Jurkat, Clone E6-1 (cell line): ENCODE data around the gene ERN1. TPM values are rescaled to one million over a fixed set of nuclear protein-coding genes. Genes with fewer than 3 reads are reported as not detected.
A peak's percentile ranks its signal among the peaks of the same experiment; 100 is the strongest.
"Not testable (repeated sequence)": the region's sequence is repeated elsewhere in the genome, so short reads cannot be mapped to it uniquely, and the experiment has no call there.

ENCODE experiments used
- DNase-seq: peaks from one replicate; pipeline ENCODE4 v3.0.0-alpha.2; 2011; ENCODE audit warnings: low read depth, low spot score
- H3K4me3 ChIP-seq: 2 replicates; pipeline ENCODE4 v1.5.1; 2011; ENCODE audit warnings: mild to moderate bottlenecking, low read length, control low read depth, moderate library complexity
- polyA plus RNA-seq: library from polyadenylated mRNA; unstranded; fragments of >200 nt; gene quantifications from one replicate; pipeline ENCODE4 v1.2.1, GENCODE V29; 2012; ENCODE audit warnings: missing spikeins; ENCODE audit not compliant: insufficient read length, insufficient read depth

ERN1 gene
- 3.3 TPM for polyA plus RNA-seq

DNA sequence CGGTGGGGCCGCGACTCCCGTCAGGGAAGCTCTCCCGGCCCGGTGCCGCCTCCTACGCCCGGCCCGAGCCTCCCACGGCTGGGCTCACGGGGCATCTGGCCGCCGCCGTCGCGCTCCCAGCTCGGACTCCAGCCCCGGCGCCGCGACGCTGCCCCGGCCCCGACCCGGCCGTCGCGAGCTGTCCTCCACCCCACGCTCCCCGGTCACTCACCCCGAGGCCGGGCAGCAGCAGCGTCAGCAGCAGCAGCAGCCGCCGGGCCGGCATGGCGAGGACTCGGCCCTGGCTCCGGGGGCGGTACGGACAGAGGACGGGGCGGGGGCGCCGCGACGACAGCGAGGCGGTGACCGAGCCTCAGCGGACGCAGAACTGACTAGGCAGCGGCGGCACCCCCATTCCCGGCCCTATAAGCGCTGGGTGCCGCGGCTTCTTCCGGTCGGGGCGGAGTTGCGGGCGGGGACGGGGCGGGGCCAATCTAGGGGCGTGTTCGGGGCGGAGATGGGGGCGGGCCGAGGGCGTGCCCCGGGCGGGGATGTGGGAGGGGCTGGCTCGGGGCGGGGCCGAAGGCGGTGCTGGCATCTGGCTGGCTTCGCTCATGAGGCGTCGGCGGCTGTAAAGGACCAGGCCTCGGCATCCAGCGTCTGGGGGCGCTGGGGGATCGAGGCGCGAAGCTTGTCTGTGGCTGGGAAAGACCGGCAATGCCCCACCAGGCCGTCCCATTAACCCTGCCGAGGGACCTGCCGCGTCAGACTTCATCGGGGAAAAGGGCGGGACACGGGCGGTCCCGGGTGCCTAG is at the start of gene ERN1:
ERN1 (minus strand) TSS at position 380 of the 794 bp plus-strand sequence; CDS start at position 265, 115 bp downstream.
- peak within 1 kb of the TSS; percentile 58 for H3K4me3 ChIP-seq
- peak; percentile 72 for DNase-seq

DNA sequence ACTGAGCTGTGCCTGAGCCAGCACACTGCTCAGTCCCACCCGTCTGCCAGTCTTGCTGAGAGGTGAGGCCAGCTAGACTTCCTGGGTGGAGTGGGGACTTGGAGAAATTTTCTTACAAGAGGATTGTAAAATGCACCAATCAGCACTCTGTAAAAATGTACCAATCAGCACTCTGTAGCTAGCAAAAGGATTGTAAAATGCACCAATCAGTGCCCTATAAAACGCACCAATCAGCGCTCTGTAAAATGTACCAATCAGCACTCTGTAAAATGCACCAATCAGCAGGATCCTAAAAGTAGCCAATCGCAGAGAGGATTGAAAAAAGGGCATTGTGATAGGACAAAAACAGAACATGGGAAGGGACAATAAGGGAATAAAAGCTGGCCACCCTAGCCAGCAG is 49.1 kb upstream of the ERN1 start:
- DNase-seq, H3K4me3 ChIP-seq: not testable (repeated sequence)

DNA sequence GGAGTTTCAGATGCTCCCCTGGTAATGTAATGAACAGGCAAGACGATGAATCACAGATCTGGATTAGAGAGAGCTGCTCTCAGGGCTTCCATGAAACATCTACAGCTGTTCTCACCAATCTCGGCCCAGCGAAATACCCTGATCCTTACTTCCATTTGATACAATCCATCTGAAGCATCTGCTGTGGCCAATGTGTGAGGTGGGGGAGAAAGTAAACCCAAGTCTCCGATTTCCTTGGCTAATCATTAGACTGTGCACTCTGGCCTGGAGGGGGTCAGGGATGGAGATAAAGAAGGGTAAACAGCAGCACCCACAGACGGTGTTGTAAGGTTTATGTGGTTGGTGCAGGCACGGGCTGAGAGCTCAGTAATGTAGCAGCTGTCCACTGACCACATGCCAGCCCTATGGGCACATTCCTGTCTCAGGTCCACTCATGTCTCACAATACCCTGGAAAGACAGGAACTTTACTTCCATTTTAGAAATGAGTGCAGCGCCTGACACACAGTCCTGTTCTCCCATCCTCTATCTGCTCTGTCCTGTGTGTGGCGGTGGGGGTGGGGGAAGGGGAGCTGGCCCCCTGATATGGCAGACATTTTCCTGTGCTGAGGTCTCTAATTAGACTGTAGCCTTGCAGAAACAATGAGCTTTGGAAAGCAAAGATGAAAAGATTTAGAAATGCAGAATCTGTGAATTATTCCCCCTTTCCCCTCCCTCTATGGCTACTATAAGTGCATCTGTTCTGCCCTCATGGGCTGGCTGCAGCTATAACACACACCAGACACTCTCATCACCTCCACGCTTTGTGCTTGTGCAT is 48.3 kb upstream of the ERN1 start:
- DNase-seq = no peak
- no peak overlapping the region for H3K4me3 ChIP-seq

DNA sequence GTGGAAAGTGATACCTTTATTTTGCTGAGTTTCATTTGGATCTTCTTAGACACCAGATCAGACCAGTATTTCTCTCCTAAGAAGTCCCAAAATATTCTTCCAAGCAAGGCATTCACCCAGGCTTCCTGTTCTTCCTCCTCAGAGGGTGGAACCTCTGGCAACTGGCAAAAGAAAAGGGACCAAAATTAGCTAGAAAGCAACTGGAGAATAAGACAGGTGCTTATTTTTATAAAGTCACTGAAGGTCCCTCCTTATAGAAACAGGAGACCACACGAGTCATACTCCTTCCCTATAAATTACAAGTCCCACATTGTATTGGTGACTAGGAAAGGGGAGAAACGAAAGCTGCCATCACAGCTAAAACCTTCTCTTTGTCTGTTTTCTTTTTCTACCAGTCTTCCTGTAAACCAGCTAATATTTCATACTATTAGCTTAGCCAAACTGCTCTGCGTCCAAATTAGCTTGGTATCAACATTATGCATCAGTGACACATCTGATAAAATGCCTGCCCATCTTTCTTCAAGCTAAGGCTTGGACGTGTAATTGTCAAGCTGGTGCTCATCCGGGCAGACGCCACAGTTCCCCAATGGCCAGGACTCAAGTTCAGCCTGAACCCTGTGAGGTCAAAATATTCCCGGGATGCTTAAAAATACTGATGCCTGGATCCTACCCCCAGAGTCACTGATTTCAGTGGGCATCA is 47.5 kb upstream of the ERN1 start:
- H3K4me3 ChIP-seq = no peak overlapping the region
- DNase-seq = no peak

DNA sequence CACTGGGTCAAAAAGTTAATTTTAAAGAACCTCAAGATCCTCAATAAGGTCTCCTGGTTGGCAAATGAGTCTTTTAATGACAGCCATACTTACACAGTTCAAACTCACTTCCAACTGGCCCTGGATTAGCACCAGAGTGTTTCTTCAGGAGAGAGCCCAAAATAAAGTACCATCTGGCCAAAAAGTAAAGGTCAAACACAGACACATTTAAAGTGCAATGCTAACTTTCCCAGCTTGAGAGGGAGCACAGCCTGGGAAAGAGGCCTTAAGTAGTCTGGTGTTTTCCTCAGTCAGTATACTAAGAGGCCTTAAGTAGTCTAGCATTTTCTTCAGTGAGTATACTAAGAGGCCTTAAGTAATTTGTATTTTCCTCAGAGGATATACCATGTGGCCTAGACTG is 46.6 kb upstream of the ERN1 start:
- H3K4me3 ChIP-seq = no peak overlapping the region
- no peak for DNase-seq

DNA sequence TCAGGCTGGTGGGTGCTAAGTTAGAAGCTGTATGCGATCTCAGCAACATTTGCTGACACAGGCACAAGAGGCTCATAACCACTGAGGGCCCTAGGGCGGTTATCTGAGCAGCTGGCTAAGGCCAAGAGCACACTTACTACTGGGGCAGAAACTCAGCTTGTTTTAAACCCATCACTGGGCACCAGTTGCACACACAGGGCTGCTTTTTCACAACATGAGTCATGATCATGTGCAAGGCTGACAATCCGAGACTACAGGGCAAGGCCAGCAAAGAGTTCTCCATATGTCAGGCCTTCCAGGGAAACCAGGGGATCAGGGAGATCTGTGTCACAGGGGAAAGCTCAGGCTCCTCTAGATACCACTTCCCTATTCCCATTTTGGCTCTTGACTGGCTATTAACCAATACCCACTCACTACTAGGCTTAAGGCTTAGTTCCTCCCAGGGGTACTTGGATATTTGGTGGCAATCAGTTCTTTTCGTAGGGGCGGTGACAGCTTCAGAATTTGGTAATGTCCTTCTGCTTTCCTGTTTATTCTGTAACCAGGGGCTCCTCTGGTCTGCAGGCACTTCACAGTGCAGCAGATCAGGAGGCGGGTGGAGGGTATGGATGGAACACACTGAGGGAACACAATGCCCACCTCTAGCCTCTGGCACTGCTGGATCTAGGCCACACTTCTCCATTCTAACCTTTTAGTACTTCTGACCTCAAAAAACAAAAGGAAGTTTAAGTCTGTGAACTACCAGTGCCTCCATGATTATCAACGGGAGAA is 44.9 kb upstream of the ERN1 start:
- no peak overlapping the region for H3K4me3 ChIP-seq
- no peak for DNase-seq

- no peak for DNase-seq
These were observed 43.7 kb upstream of the ERN1 start for GRCh38 chr17:64173646-64174045.

GRCh38 chr17:64172510-64172909 is 42.6 kb upstream of the ERN1 start:
- DNase-seq = no peak
- no peak overlapping the region for H3K4me3 ChIP-seq

More at GRCh38 chr17:64173646-64174045, 43.7 kb upstream of the ERN1 start:
- H3K4me3 ChIP-seq = no peak overlapping the region

GRCh38 chr17:64171041-64171440 is 41.1 kb upstream of the ERN1 start:
- H3K4me3 ChIP-seq = no peak overlapping the region
- DNase-seq = no peak

GRCh38 chr17:64170286-64170685 is 40.3 kb upstream of the ERN1 start:
- DNase-seq = no peak
- H3K4me3 ChIP-seq = no peak overlapping the region

- DNase-seq = not testable (repeated sequence)
These were observed 37.7 kb upstream of the ERN1 start for GRCh38 chr17:64167666-64168065.

GRCh38 chr17:64166876-64167275 is 36.9 kb upstream of the ERN1 start:
- no peak for DNase-seq

More at GRCh38 chr17:64167666-64168065, 37.7 kb upstream of the ERN1 start:
- not testable (repeated sequence) for H3K4me3 ChIP-seq

DNA sequence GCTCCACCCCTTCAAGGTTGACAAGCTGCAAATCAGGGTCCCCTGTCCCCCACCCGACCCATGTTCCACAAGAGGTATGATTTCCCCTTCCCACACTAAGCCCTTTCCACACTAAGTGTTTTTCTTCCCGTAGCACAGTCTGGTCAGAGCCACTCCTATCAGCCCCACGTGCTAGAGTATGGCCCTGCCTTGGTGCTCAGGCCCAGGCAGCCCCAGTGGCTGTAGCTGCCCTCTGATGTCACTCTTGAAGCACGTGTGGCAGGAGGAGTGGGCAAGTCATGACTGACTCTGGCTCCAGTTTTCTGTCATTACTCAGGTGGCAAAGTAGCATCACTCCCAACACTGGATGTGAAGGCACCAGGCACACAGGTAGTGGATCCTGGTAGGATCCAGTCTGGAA is 35.4 kb upstream of the ERN1 start:
- DNase-seq = no peak
- no peak overlapping the region for H3K4me3 ChIP-seq

More at GRCh38 chr17:64166876-64167275, 36.9 kb upstream of the ERN1 start:
- no peak overlapping the region for H3K4me3 ChIP-seq

DNA sequence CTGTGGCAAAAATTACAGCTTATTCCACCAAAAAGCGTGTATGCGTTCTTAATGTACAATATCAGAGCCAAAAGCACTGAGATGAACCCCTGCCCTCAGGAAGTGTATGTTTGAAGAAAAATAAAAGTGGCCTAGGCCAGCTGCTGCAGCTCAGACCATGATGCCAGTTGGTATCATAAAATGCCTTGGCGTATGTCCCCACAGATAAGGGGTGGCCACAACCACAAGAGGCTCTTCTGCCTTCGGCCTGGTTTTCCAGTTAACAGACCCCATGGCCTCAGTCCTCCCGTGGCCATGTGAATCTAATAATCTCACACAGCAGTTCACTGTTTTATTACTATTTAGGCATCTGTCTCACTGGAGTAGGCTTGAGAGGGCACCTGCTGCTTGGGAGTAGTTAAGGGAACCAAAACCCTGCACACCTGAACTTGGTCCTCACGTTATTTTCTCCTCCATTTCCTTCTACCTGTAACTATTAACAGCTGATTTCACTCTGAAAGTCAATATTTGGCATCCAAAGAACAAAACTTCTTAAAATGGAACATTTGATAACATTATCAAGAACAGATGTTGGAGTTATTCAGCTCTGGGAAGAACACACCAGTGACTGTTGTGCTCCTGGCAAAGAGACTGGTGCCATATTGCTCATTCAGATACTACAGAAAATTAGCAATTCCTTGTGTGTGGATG is 34.8 kb upstream of the ERN1 start:
- no peak for DNase-seq
- H3K4me3 ChIP-seq = no peak overlapping the region

GRCh38 chr17:64163468-64163867 is 33.5 kb upstream of the ERN1 start:
- DNase-seq = no peak

DNA sequence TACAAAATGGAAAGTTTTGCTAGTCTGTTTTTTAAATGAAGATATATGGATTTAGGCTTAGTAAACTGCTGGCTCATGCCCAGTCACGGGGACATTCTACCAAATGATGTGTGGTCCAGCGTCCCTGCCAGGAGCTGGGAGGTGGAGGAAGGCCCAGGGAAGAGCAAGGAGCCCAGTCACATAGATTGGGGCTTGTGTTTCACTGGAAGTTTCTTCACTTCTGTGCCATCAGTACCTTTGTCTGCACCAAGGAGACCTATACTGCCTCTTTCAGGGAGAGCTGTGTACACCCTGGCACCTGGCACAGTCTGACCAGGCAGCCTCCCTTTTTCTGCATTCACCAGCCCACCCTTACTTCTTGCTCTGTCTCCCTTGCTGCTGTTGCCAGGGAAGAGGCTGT is 32.6 kb upstream of the ERN1 start:
- H3K4me3 ChIP-seq = no peak overlapping the region
- DNase-seq = no peak

More at GRCh38 chr17:64163468-64163867, 33.5 kb upstream of the ERN1 start:
- no peak overlapping the region for H3K4me3 ChIP-seq

DNA sequence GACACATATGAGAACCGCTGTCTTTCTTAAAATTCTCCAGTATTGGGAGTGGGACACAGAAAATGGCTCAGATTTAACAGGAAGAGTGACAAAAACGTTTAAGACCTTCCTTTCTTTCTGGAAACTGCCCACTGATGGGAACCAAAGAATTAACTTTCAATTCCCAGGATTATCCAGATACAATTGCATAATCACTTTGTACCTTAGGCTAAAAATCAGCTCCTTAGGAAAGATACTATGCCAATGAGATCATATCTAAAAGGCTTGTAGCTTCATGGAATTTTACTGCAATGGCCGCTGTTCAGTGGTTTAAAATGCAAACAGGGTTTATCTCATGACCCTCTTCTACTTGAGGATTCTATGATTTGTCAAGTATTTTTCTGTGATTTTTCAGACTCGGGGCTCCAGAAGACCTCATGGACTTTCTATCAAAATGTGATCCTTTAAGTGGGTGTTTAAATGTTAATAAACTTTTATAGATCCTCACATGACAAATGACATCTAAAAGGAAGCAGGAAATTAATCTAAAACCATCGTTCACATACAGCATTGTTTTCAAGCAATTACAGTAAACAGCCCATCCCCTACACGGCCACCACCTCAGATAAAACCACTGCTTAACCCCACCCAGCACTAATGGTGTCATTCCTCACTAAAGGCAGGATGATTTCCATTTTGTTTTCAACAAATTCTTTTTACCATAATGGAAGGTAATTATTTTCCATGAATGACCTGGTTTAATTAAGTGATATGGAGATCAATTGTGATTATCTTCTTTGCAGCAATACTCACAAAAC is 31.6 kb upstream of the ERN1 start:
- DNase-seq = no peak
- no peak overlapping the region for H3K4me3 ChIP-seq
